AG04450 (cell line): ENCODE data around the gene DAD1. TPM values are rescaled to one million over a fixed set of nuclear protein-coding genes. Genes with fewer than 3 reads are reported as not detected.

Experiments
- CTCF ChIA-PET: fragments of 300-600, 350-600 bp; formaldehyde crosslinking; extraction: SDS; loops from one replicate; lab custom pipeline; 2022; ENCODE audit warnings: antibody characterized with exemption, inconsistent platforms; lab: Charles Lee
- POLR2A ChIA-PET: fragments of 350-600 bp; formaldehyde crosslinking; extraction: SDS; loops from one replicate; lab custom pipeline; 2021; ENCODE audit warnings: antibody characterized with exemption, inconsistent platforms; lab: Yijun Ruan, JAX
- DNase-seq: peaks from one replicate; pipeline ENCODE4 v3.0.0-alpha.2; 2011; ENCODE audit warnings: low read depth, low spot score
- H3K27ac ChIP-seq: one replicate; pipeline ENCODE4 v1.5.1; 2012; ENCODE audit warnings: low read depth, low read length, control low read depth
- H3K27me3 ChIP-seq: one replicate; pipeline ENCODE4 v1.6.0; 2012; ENCODE audit warnings: low read length; ENCODE audit not compliant: control insufficient read depth, insufficient read depth
- H3K4me3 ChIP-seq: 2 replicates; pipeline ENCODE4 v1.5.1; 2011; ENCODE audit warnings: mild to moderate bottlenecking, low read depth, low read length, control low read depth
- H3K9me3 ChIP-seq: 2 replicates; pipeline ENCODE4 v1.5.1; 2012; ENCODE audit warnings: low read length; ENCODE audit not compliant: control insufficient read depth, insufficient read depth
- polyA plus RNA-seq: library from polyadenylated mRNA; depleted of rRNA; stranded (reverse); fragments of >200 nt; gene quantifications from 2 replicates; pipeline ENCODE4 v1.2.3, GENCODE V29; 2011
- TF ChIP-seq, protein P1 (sequence below): IDR thresholded peaks from 2 replicates; pipeline ENCODE4 v1.5.1; 2011; ENCODE audit warnings: low read depth, low read length, control low read depth, inconsistent platforms

DAD1 gene
- polyA plus RNA-seq, 1 experiment = 467 TPM

DNA sequence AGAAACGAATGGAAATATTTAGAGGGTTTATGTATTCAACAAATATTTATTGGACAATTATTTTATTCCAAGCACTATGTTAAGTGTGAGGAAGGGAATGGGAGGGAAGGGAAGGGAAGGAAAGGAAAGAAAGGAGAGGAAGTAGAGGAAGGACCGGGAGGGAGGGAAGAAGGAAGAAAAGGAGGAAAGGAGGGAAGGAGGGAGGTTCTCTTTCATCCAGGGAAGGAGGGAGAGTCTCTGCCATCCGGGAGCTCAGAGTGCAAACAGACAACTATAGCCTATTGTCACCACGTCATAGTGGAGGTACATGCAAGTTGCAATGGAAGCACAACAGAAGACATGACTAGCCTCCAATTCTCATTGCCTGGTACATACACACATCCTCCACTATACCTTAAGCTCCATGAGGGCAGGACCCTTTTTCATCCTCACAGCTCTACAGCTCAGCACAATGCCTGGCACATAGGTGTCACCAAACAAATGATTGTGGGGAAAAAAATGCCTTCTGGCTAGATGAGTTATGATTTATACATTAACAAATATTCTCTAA lies 48.1 kb downstream of the DAD1 start:
- no peak for DNase-seq
- Histone ChIP-seq H3K4me3 (no peak overlapping the region), H3K9me3 (no peaks in the 10 kb centered on the region), H3K27ac (no peak overlapping the region), H3K27me3 (no peaks in the 10 kb centered on the region)
- CTCF ChIA-PET = interaction anchor here (8.2 kb wide), 1 partner anchor 16 kb away, joined by 59 read pairs; no protein-coding TSS in a partner anchor
- TF ChIP-seq, protein P1, sequence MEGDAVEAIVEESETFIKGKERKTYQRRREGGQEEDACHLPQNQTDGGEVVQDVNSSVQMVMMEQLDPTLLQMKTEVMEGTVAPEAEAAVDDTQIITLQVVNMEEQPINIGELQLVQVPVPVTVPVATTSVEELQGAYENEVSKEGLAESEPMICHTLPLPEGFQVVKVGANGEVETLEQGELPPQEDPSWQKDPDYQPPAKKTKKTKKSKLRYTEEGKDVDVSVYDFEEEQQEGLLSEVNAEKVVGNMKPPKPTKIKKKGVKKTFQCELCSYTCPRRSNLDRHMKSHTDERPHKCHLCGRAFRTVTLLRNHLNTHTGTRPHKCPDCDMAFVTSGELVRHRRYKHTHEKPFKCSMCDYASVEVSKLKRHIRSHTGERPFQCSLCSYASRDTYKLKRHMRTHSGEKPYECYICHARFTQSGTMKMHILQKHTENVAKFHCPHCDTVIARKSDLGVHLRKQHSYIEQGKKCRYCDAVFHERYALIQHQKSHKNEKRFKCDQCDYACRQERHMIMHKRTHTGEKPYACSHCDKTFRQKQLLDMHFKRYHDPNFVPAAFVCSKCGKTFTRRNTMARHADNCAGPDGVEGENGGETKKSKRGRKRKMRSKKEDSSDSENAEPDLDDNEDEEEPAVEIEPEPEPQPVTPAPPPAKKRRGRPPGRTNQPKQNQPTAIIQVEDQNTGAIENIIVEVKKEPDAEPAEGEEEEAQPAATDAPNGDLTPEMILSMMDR = no peak
- POLR2A ChIA-PET = interaction anchor here (0.7 kb wide), 1 partner anchor 557 kb away, joined by 3 read pairs; no protein-coding TSS in a partner anchor

DNA sequence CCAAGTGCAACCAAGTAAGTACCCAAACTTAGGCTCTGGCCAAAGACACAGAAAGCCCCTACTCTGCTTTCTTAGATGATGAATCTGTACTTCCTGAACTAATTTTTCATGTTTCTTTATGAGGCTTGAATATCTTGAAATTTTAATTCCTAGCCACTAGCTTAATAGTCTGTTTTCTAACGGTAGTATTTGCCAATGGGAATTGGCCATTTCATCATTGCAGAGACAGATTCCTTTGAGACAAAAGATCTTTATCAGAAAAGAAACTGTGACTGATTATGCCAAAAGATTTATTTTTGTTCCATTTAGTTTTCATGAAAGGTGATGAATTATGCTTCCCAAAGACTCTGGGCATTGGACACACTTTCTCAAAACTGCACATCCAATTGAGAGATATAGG lies 48.7 kb downstream of the DAD1 start:
- Histone ChIP-seq H3K9me3 (no peaks in the 10 kb centered on the region), H3K27me3 (no peaks in the 10 kb centered on the region), H3K4me3 (no peak overlapping the region), H3K27ac (no peak overlapping the region)
- no peak for DNase-seq
- ChIA-PET POLR2A (interaction anchor here (0.7 kb wide), 1 partner anchor 558 kb away, joined by 3 read pairs; no protein-coding TSS in a partner anchor), CTCF (interaction anchor here (8.2 kb wide), 1 partner anchor 16 kb away, joined by 59 read pairs; no protein-coding TSS in a partner anchor)
- TF ChIP-seq, protein P1 = no peak

DNA sequence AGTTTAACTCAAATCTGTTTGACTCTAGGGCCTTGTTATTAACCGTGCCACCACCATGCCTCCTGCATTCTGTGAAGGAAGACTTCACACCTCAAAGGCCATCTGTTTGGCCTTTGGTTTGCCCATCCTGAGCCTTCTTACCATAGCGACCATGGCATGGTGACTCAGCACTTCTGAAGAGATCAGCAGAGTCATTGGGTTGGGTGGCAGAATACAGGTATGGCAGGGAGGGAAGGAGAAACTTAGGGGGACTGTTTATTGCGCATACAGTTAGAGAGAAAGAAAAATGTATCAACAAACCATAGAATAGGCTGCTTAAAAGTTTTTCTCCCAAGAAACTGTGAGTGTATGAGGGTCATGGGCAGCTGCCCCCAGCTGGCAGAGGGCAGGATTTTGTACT lies 49.2 kb downstream of the DAD1 start:
- Histone ChIP-seq H3K27ac (no peak overlapping the region), H3K9me3 (no peaks in the 10 kb centered on the region), H3K27me3 (no peaks in the 10 kb centered on the region), H3K4me3 (no peak overlapping the region)
- ChIA-PET CTCF (interaction anchor here (8.2 kb wide), 1 partner anchor 17 kb away, joined by 59 read pairs; no protein-coding TSS in a partner anchor), POLR2A (no interaction called here)
- DNase-seq = no peak
- TF ChIP-seq, protein P1 = no peak

DNA sequence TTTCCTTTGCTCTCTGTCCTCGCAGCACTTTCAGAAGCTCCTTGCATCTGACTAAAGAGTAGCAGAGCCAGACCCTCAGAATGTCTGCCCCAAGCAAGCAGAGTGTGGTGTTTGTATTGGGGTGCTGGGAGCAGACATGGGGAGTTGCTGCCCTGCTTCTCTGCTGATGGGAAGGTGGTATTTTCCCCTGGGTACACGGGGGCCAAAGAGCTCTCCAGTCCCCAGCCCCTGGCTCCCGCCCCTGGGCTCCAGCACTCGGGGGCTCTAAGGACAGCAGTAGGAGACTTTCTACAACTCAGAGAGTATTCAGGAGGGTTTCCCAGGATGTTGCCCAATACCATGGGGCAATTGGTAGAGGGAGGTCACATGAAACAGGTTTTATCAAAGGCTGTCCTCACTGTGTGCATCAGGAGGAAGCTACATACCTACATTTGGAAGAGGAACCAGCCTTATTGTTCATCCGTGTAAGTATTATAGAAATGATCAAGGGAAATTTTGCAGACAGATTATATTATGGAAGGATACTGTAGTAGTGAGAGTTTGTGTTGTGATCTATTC lies 50.3 kb downstream of the DAD1 start:
- Histone ChIP-seq H3K4me3 (no peak overlapping the region), H3K27ac (no peak overlapping the region), H3K27me3 (no peaks in the 10 kb centered on the region), H3K9me3 (no peaks in the 10 kb centered on the region)
- DNase-seq = no peak
- CTCF ChIA-PET = interaction anchor here (1.6 to 8.2 kb wide), 2 partner anchors 18 to 334 kb away, joined by 5 to 59 read pairs; no protein-coding TSS in a partner anchor
- POLR2A ChIA-PET = no interaction called here
- TF ChIP-seq, protein P1 = no peak
